MCF 10A (cell line): ENCODE data around the gene WT1. TPM values are rescaled to one million over a fixed set of nuclear protein-coding genes. Genes with fewer than 3 reads are reported as not detected.

Experiments
- BruUV-seq: library from RNA; stranded (reverse); fragments of 400-500 nt; replicated peaks from 2 replicates; lab custom pipeline; 2021; lab: Mats Ljungman, UMichigan
- CTCF ChIA-PET: fragments of 300-600 bp; sonication (Branson Sonifier 250); formaldehyde crosslinking; extraction: SDS; loops from one replicate; lab custom pipeline; 2021; ENCODE audit warnings: antibody characterized with exemption, inconsistent platforms; lab: Yijun Ruan, JAX
- POLR2A ChIA-PET: fragments of 300-600, 350-650 bp; sonication (Branson Sonifier 250); formaldehyde crosslinking; extraction: SDS; loops from one replicate; lab custom pipeline; 2020; ENCODE audit warnings: antibody characterized with exemption, inconsistent platforms; lab: Yijun Ruan, JAX
- DNase-seq: peaks from one replicate; pipeline ENCODE4 v3.0.0-alpha.2; 2018; ENCODE audit not compliant: unreplicated experiment
- H3K27ac Mint-ChIP-seq: one replicate; pipeline ENCODE4 v1.8.0; 2022; ENCODE audit warnings: mild to moderate bottlenecking, low read depth, mixed read lengths; ENCODE audit not compliant: unreplicated experiment
- H3K27me3 Mint-ChIP-seq: one replicate; pipeline ENCODE4 v1.8.0; 2022; ENCODE audit warnings: mixed read lengths; ENCODE audit not compliant: insufficient read depth, unreplicated experiment
- H3K36me3 Mint-ChIP-seq: one replicate; pipeline ENCODE4 v1.8.0; 2022; ENCODE audit warnings: mild to moderate bottlenecking, moderate library complexity, mixed read lengths; ENCODE audit not compliant: insufficient read depth, unreplicated experiment
- H3K4me1 Mint-ChIP-seq: one replicate; pipeline ENCODE4 v1.8.0; 2022; ENCODE audit warnings: mixed read lengths; ENCODE audit not compliant: insufficient read depth, unreplicated experiment
- H3K4me3 Mint-ChIP-seq: one replicate; pipeline ENCODE4 v1.8.0; 2022; ENCODE audit warnings: mild to moderate bottlenecking, moderate library complexity, mixed read lengths; ENCODE audit not compliant: unreplicated experiment
- H3K9me3 Mint-ChIP-seq: one replicate; pipeline ENCODE4 v1.8.0; 2022; ENCODE audit warnings: mixed read lengths; ENCODE audit not compliant: unreplicated experiment
- intact Hi-C: fragments of 100-400 bp; cut with micrococcal nuclease; formaldehyde crosslinking; loops from 2 replicates; pipeline ENCODE4 v1.14.1; 2022
- total RNA-seq: library from RNA; stranded (reverse); gene quantifications from 2 replicates; pipeline ENCODE4 v1.2.3, GENCODE V29; 2022
- TF ChIP-seq, protein P1 (sequence below): fragments of 200-600 bp; IDR thresholded peaks from one replicate; pipeline ENCODE4 v1.8.0; 2022; ENCODE audit warnings: antibody characterized with exemption, mild to moderate bottlenecking; ENCODE audit not compliant: unreplicated experiment

WT1 gene
- total RNA-seq, 1 experiment from 2014 or later: 0.61 TPM

DNA sequence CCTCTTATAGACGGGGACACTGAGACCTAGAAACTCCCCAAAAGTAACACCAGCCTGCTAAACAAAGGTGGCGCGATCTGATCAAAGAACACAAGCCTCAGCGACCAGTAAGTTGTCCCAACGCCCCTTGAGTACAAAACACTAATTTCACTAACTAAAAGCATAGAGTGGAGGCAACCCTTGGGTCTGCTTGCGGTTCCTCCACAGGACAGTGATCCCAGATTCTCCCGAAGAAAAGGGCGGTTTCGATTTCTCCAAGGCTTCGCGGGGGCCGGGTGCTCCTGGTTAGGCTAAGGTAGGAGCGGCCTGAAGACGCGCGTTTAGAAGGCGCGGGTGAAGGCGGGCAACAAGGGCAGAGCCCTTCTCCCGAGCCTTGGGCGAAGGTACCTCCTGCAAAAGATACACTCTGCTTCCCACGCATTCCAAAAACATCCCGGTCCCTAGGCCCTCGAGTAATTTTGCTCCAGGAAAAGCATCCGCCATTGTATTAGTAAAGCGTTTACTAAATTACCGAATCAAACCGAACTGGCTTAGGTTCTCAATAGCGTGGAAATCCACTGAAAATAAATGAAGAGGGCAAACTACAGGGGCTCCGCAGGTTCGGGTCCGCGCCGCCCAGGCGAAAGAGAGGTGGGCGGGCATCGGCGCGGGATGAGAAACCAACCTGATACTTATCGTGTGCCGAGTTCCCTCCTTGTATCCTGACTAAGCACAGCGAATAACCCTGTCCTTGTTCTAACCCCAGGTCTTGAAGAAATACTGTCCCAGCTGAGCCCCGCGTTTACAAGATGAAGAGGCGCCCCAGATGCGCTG lies 2.0 kb downstream of the WT1 start:
- Mint-ChIP-seq H3K4me3 (no peak overlapping the region), H3K36me3 (no peaks in the 10 kb centered on the region), H3K4me1 (no peaks in the 10 kb centered on the region), H3K27me3 (no peaks in the 10 kb centered on the region), H3K27ac (no peak overlapping the region), H3K9me3 (peaks cover 7% of the 10 kb centered on the region)
- intact Hi-C loops: no loop called here
- BruUV-seq: no TSS peak
- ChIA-PET CTCF (interaction anchor here (1.9 kb wide), 1 partner anchor 15 kb away, joined by 13 read pairs; no protein-coding TSS in a partner anchor), POLR2A (interaction anchor here (0.6 kb wide), 1 partner anchor 39 kb away, joined by 3 read pairs; no protein-coding TSS in a partner anchor)
- no peak for DNase-seq
- TF ChIP-seq, protein P1, sequence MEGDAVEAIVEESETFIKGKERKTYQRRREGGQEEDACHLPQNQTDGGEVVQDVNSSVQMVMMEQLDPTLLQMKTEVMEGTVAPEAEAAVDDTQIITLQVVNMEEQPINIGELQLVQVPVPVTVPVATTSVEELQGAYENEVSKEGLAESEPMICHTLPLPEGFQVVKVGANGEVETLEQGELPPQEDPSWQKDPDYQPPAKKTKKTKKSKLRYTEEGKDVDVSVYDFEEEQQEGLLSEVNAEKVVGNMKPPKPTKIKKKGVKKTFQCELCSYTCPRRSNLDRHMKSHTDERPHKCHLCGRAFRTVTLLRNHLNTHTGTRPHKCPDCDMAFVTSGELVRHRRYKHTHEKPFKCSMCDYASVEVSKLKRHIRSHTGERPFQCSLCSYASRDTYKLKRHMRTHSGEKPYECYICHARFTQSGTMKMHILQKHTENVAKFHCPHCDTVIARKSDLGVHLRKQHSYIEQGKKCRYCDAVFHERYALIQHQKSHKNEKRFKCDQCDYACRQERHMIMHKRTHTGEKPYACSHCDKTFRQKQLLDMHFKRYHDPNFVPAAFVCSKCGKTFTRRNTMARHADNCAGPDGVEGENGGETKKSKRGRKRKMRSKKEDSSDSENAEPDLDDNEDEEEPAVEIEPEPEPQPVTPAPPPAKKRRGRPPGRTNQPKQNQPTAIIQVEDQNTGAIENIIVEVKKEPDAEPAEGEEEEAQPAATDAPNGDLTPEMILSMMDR: no peak

DNA sequence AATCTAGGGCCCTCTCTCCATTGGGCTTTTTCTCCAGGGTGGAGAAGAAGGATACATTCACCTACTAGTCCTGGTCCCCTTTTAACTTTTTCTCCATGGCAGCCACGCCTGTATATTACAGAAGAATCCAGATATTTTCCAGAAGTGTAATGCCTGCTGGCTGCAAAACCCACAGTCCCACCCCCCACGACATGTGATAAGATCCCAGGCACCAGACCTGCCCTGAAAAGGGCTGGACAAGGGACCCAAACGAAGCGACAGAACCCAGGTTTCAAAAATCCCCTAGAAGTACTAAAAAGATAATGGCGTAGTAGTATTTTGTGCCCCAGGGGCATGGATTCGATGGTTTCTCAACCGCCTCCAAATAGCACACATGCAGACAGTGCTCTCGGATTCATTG lies 2.8 kb downstream of the WT1 start:
- no peak overlapping the region for H3K4me3 Mint-ChIP-seq
- BruUV-seq: no TSS peak

DNA sequence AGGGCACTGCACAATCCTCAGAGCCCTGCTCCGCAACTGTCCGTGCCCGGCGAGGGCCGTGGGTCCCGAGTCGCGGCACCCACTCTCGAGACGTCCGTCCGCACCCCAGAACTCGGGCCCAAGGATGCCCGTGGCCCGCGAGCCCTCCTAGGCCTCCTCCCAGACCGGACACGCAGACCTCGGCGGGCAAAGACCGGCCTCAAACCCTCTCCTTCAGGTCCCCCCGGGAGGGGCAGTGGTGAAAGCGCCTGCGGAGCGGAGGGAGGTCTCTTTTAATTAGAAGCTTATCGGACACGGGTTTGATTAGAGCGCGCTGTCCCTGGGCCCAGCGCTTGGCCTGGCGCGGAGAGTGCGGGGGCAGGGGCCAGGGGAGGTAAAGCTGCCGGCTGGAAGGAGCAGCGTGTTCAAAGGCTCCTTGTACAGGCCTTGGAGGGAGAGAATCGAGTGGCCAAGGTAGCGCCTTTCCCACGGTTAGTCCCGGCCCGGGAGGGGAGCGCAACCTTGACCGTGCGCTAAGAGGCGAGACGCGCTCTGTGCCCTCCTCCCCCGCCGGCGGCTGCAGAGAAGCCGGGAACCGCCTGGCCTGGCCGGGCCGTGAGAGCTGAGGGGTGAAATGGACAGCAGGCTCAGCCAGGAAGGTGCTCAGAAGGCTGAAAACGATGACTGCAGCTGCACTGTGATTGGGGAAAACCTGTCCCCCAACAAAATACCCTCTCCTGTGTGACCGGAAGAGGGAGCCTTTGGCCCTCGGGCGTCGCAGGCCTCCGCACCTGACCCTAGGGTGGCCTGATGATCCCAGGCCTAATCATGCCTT lies 4.6 kb downstream of the WT1 start:
- no TSS peak for BruUV-seq
- H3K4me1 Mint-ChIP-seq: no peaks in the 10 kb centered on the region

More for the DNA sequence above, 2.8 kb downstream of the WT1 start:
- Mint-ChIP-seq H3K9me3 (peaks cover 7% of the 10 kb centered on the region), H3K27me3 (no peaks in the 10 kb centered on the region), H3K36me3 (no peaks in the 10 kb centered on the region), H3K4me1 (no peaks in the 10 kb centered on the region), H3K27ac (no peak overlapping the region)
- TF ChIP-seq, protein P1: no peak
- intact Hi-C loops: no loop called here
- ChIA-PET POLR2A (no interaction called here), CTCF (interaction anchor here (0.7 kb wide), 1 partner anchor 45 kb away, joined by 4 read pairs; no protein-coding TSS in a partner anchor)
- no peak for DNase-seq

More for the DNA sequence above, 4.6 kb downstream of the WT1 start:
- H3K4me3 Mint-ChIP-seq: no peak overlapping the region
- no peaks in the 10 kb centered on the region for H3K36me3 Mint-ChIP-seq
- ChIA-PET CTCF (no interaction called here), POLR2A (interaction anchor here (0.7 kb wide), 1 partner anchor 433 kb away, joined by 3 read pairs; no protein-coding TSS in a partner anchor)
- no peaks in the 10 kb centered on the region for H3K27me3 Mint-ChIP-seq
- intact Hi-C loops: no loop called here
- H3K27ac Mint-ChIP-seq: no peak overlapping the region
- peaks cover 7% of the 10 kb centered on the region for H3K9me3 Mint-ChIP-seq
- TF ChIP-seq, protein P1: no peak
- no peak for DNase-seq
